ENCODE data around the gene MYO9A.

GRCh38 chr15:72034351-72034750 is 83.6 kb downstream of the MYO9A start:
- TF ChIP-seq POLR2A (IDR thresholded peaks at IDR 0.05; ENCODE audit: low read length) (no peak), GATA1 (IDR thresholded peaks at IDR 0.05; ENCODE audit: low read depth, low read length) (no peak)
